NCI-H82 treated with DMSO at 0.1 percent for 48 hours (cell line): ENCODE results near the gene PSG6.
"Not testable (repeated sequence)": the region's sequence is repeated elsewhere in the genome, so short reads cannot be mapped to it uniquely, and the experiment has no call there.

Experiments used
- DNase-seq: peaks from one replicate; lab custom pipeline; 2025; ENCODE audit not compliant: unreplicated experiment; lab: John Stamatoyannopoulos, UW

PSG6 gene

DNA sequence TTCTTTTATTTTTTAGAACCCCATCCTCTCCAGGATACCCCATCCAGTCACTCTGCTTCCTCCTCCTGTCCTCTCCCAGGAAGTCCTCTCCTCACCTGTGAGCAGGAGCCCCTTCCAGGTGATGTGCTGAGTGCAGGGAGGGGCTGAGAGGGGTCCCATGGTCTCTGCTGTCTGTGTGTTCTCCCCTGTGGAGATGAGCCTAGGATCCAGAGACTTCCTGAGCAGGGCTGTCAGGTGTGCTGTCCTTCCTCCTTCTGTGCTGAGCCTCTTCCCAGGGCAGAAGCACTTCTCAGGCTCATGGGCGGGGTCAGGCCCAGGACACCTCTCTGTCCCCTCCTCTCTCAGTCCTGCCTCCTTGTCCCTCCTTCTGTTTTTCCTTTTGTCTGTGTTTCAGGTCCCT is at the start of gene PSG6:
Gene PSG6, minus strand, starts transcription at position 261 of the 400 bp plus-strand sequence. Its CDS starts 102 bp downstream, at position 159.
- DNase-seq: not testable (repeated sequence)

DNA sequence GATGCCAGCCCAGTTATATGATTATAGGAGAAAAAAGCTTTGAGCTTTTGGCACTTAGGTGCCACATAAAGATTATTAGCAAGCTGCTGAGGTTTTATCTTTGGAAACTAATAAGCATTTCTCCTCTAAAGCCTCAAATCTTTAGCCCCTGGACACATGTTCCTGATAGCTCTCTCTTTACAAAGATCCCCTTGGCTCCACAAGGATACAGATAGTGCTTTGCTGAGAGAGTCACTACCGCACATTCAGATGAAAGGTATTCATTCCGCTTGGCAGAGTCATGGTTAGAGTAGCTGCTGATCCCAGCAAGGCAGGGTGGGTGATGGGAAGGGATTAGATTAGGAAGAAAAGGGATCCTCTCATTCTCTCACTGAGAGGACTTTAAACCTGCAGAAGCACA is 47.5 kb upstream of the PSG6 start:
- no peak for DNase-seq

DNA sequence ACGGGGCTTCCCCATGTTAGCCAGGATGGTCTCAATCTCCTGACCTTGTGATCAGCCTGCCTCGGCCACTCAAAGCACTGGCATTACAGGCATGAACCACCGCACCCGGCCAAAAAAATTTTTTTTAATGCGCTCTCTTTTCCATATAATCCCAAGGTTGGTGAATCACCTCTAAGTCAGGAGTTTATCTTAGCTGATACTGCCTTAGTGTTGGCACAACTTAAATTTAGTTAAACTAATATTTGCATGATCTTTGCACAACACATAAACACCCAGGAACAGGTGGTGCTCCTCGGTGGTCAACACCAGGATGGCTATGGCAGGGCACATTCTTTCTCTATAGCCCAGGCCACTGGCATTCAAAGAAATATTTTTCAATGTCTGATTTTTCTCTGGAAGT is 43.4 kb upstream of the PSG6 start:
- no peak for DNase-seq

DNA sequence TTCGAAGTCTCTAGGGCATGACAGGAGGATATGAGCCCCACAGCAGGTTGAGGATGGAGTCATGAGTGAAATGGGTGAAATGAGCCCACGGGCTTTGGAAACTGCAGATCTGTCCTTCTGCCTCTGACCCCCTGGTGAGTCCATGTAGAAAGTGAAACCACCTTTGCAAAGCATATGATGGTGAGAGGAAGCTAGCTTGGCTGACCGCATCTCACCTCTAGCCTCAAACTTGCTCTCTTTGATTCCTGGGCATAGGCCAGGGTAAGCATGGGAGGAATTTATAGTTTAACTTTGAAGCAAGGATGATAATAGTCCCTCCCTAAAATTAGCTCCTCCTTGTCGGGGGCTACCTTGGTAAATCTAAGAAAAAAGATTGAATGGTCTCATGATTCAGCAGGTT is 34.4 kb upstream of the PSG6 start:
- not testable (repeated sequence) for DNase-seq

DNA sequence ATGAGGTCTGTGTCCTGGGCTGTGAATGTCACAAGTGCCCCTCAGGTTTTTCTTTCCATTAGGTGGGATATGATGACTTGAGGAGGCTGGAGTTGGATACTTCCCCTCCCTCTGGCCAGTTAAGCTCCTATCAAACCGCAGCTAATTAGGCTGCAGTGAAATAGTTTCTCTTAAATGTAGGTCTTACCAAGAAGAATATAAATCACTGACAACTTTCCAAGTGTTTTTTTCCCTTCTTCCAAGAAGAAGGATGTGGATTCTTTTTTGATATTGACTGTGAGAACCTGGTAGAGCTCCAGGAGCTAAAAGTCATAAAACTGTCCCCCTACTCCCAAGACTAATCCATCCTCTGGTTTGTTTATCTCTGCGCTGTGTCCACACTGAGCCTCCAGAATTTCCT is 33.8 kb upstream of the PSG6 start:
- not testable (repeated sequence) for DNase-seq

DNA sequence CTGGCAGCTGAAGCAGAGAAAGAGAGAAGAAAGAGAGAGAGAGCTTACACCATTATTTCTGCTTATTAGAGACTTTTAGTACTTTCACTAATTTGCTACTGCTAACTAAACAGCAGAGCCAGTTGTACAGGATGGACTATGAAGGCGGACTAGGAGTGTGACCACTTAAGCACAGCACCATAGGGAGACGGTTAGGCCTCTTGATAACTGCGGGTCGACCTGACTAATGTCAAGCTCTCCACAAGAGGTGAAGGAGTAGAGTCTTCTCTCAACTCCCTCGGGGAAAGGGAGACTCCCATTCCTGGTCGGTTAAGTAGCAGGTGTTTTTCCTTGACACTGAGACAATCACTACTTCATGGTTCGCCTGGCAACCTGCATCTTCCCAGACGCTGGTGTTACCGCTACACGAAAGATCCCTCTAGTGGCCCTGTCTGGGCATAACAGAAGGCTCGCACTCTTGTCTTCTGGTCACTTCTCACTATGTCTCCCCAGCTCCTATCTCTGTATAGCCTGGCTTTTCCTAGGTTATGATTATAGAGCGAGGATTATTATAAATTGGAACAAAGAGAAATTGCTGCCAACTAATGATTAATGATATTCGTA is 24.6 kb upstream of the PSG6 start:
- no peak for DNase-seq

DNA sequence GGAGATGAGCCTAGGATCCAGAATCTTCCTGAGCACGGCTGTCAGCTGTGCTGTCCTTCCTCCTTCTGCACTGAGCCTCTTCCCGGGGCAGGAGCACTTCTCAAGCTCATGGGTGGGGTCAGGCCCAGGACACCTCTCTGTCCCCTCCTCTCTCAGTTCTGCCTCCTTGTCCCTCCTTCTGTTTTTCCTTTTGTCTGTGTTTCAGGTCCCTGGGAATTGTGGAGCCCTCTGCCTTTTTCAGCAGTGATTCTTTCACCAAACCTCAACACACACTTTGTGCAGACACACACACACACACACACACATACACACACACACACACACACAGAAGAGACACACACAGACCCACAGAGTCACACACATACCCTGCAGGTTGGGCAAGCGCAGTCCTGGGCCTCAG is 19.4 kb upstream of the PSG6 start, which contains the start of gene PSG7:
Gene PSG7, minus strand, starts transcription at position 101 of the 400 bp plus-strand sequence. CDS start 131 bp downstream, outside the sequence.
- DNase-seq: not testable (repeated sequence)

DNA sequence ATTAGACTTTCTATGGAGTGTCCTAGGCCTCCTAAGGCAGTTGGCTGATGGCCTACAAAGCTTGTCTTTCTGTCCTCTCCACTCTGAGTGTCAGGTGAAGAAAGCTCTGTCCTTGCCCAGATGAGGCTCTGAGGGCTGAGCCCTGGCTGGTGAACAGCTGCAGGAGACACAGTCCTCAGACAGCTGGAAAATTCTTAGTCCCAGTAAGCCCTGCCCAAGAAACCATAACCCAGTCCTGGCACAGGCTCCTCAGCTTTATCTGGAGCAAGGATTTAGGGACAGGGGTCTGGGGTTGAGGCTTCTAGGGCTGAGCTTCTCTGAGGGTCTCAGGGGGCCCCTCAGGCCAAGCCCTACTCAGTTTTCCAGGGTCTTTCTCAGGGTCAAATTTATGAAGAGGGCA is 17.0 kb upstream of the PSG6 start:
- not testable (repeated sequence) for DNase-seq

DNA sequence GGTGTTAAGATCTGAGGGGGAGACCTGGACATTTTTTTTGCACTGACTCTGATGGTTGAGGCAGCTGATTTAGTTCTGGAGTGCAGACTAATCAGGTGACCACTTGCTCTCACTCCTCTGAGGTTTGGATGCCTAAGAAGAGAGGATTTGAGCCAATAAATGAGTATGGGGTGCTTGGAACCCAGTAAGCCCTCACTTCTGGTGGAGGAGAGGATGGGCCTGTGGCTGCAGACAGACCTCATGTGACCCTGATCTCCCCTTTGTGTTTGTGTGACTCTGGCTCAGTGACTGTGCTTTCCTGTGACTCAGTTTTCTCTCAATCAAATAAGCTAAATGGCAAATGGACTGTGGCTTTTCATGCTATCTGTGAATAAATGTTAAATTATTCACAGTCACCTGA is 16.5 kb upstream of the PSG6 start:
- DNase-seq: not testable (repeated sequence)

DNA sequence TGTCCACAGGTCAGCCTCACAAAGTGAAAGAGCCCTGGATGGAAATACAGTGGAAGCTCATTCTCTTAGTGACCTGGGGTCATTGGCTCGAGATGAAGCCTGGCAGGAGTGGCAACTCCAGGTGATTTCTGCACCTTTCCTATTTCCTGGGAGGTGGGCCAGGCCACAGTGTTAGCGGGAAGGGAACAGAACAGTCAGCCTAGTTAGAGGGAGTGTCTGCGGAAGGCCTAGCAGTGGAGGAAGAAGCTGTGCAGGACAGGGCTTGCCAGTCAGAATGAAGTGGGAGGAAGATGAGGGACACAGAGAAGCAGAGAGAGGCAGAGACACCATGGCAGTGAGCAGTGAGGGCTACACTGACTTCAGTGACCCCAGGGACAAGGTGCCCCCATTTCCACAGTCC is 15.7 kb upstream of the PSG6 start:
- not testable (repeated sequence) for DNase-seq

DNA sequence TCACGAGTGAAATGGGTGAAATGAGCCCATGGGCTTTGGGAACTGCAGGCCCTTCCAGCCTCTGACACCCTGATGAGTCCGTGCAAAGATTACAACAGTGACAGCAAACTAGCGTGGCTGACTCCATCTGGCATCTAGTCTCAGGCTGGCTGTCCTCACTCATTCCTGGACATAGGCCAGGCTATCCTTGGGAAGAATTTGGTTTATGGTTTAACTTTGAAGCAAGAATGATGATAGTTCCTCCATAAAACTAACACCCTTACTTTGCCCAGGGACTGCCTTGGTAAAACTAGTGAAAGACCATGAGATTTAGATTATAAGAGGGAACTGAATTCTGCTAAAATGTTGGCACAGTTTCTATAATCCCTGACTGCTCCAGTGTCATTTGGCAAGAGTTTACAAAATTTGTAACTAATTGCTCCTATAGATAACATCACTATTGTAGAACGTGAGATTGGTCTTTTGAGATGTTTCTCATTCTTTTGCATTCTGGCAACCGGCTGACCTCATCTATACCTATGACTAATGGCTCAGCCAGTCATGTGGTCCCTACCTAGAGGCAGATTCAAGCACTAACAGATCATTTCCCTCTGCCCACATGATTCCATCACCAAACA is 14.9 kb upstream of the PSG6 start:
- DNase-seq: not testable (repeated sequence)

DNA sequence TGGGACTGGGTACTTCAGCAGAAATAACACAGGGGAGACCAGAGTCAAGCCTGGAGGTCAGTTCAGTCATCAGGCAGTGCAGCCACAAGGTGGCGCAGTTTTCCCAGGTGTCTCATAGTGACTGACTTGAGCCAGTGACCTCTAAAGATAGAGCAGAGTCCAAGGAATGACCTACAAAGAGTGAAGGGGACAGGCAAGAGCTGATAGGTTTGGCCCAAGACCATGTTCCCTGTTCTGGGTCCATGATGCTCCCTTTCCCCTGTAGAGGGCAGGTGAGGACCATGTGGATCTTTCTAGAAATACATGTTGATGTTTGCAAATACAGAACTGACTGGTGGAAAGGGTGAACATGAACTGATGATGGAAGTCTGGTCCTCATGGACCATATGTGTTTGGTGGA is 12.5 kb upstream of the PSG6 start:
- DNase-seq: not testable (repeated sequence)

DNA sequence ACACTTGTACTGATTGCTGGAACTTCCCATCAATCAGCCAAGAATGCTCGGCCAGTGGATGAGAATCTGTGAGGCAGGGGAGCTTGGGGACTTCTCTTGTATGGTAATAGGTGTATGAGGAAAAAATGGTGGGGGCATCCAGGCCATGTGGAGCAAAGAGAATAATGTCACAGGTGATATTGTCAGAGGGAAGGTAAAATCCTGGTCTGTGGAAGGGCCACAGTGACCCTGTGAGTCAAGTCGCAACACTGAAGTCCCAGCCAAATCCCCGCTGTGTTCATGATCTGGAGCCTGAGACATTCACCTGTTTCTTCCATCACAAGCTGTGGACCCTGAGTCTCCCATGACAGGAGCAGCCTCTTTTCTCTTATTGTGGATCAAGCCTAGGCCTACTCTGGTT is 11.2 kb upstream of the PSG6 start:
- DNase-seq: no peak

DNA sequence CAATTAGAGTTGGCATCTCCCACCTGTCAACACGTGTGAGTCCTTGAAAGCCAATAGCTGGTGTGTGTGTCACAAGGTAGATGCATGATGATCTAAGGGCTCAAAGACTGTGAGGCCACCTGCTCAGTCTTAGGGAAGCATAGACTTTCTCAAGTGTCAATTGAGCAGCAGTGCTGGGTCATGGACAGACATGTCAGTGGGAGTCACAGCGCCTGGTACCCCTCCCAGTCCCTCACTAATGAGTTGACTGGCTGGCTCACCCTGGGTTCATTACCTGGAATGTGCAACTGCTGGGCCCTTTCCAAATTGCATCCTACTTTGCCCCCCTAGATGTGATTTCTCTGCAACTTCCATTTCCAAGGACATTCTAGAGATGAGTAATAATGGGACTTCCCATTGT is 9.1 kb upstream of the PSG6 start:
- DNase-seq: no peak

DNA sequence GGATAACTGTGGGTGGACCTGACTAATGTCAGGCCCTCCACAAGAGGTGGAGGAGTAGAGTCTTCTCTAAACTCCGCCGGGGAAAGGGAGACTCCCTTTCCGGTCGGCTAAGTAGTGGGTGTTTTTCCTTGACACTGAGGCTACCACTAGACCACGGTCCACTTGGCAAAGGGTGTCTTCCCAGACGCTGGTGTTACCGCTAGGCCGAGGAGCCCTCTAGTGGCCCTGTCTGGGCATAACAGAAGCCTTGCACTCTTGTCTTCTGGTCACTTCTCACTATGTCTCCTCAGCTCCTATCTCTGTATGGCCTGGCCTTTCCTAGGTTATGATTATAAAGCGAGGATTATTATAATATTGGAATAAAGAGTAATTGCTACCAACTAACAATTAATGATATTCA is 5.4 kb upstream of the PSG6 start:
- not testable (repeated sequence) for DNase-seq

DNA sequence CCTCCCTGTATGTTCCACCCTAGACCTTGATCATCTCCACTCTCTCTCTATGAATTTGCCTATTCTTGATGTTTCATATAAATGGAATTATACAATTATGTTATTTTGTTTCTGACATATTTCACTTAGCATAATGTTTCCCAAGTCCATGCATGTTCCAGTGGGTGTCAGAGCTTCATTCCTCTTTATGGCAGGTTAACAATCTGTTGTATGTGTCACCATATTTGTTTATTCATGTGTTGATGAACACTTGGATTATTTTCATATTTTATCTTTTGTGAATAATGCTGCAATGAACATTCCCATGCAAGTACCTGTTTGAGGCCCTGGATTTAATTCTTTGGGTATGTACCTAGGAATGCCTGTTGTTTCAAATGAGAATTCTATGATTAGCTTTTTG is 3.3 kb upstream of the PSG6 start:
- not testable (repeated sequence) for DNase-seq

DNA sequence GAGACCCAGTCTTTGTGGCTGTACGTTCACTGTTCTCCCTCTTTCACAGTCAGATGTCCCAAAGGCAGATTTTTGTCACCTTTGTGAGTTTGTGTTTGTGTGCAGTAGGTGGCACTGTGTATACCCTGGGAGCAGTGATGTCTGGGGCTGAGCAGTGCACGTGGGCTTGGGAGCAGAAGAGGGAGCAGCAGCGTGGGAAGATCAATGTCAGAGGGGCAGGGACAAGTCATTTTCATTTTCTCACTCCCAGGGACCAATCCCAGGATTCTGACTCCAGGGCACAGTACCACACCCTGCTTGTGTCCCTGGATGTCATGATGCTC is 2.0 kb upstream of the PSG6 start:
- no peak for DNase-seq

DNA sequence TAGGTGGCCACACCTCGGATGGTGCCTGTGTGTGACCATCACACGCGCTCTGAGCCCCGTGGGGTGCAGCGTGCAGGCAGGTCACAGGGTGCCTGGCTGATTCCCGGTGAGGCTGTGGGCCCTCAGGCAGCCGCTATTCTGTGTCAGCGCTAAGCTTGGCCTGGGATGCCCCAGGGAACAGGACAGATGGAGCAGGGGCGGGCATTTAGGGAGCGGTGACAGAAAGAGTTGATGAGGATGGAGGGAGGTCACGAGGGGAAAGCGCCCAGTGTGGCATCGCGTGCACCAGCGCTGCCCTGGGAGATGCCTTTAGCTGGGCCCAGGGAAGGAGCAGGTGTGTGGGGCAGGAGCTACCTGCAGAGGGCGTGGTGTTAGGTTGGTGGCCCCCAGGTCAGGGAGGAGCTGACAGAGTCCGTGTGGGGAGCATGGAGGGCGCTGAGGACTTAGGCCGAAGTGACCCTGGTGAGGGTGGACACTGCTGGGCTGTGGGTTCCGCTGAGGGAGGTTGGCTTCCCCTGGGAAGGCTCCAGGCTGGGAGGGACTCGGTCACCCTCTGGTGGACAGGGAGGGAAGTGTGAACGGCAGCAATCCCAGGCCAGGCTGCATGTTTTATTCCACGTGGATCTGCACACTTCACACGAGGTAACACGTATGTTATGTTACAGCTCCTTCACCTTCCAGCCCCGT is 1.5 kb upstream of the PSG6 start:
- not testable (repeated sequence) for DNase-seq

DNA sequence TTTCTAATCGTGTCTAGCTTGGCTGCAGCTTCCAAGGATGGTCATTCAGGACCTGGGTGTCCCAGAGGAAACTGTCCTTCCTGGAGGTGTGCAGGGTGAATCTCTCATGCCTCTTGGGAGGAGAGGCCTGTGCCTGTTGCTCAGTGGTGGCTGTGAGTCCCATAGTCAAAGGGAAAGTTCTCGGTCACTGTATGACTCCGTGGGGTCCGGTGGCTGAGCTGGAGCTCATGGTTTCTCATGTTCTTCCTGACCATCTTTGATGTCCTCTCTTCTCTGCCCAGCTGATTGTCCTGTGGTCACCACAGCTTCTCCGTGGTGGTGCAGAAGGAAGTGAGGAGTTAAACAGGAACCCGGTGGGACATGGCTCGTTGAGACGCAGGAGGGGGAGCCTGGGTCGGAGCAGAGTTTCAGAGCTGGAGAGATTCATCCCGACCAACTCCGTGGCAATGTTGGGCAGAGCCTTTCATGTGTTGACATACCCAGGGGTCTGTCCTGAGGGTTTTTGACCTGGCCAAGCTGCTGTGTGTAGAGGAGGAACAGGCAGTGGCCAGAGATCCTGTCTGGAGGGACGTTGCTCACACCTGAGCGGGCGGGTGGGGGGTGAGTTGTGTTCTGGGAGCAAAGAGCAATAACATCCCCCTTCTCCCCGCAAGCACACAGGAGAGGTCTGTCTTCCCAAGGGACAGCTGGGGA is 829 bp upstream of the PSG6 start:
- DNase-seq: not testable (repeated sequence)

DNA sequence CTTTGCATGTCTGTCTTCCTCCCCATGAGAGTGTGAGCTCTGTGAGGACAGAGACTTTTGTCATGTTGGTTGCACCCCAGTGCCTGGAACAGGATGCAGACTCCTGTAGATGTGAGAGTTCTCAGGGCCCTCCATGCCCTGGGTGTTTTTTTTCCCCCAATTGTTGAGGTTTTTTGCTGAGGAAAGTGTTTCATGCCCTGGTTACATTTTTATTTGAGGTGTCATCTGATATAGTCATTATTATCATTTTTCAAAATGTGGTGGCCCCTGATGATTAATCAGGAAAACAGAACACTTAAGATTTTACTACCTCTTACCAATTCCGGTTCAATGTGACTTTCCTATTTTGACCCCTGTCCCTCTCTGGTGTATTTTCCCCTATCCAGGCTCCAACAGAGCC is 763 bp downstream of the PSG6 start:
- DNase-seq: not testable (repeated sequence)

DNA sequence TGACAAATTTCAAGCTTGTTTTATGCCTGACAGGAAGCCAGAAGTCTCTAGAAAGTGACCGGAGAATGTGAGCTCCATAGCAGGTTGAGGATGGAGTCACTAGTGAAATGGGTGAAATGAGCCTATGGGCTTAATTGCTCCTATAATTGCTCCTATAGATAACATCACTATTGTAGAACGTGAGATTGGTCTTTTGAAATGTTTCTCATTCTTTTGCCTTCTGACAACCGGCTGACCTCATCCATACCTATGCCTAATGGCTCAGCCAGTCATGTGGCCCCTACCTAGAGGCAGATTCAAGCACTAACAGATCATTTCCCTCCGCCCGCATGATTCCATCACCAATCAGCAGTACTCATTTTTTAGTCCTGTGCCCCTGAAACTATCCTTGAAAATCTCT is 4.2 kb downstream of the PSG6 start:
- DNase-seq: not testable (repeated sequence)

DNA sequence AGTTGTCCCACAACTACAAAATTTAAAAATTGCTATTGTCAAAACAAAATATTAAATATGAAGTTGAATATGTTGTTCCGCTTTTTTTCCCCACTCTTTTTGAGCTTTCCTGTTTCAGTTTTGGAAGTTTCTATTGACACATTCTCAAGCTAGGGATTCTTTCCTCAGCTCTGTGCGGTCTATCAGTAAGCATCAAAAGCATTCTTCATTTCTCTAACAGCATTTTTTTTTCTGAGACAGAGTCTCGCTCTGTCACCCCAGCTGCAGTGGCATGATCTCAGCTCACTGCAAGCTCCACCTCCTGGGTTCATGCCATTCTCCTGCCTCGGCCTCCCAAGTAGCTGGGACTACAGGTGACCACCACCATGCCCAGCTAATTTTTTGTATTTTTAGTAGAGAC is 4.8 kb downstream of the PSG6 start:
- DNase-seq: not testable (repeated sequence)
